ENCODE measurements around the gene CFAP221.

- TF ChIP-seq CTCF (conservative IDR thresholded peaks at IDR 0.05; ENCODE audit: low read length) (no peak), EZH2phosphoT487 (IDR thresholded peaks at IDR 0.05; ENCODE audit: borderline replicate concordance, low read depth, low read length) (no peak)
Observed at GRCh38 chr2:119533560-119533959, 10.7 kb upstream of the CFAP221 start.
